GM12878 (cell line): ENCODE measurements around the gene CAPZB. TPM values are rescaled to one million over a fixed set of nuclear protein-coding genes. Genes with fewer than 3 reads are reported as not detected.

ENCODE experiments used
- ATAC-seq: fragments of 200-7000 bp; cut with Tn5 transposase; 3 replicates; pipeline ENCODE4 v1.9.1; 2020; ENCODE audit warnings: mild to moderate bottlenecking, moderate library complexity
- BruUV-seq: library from RNA; stranded (reverse); fragments of 400-500 nt; replicated peaks from 2 replicates; lab custom pipeline; 2021; lab: Mats Ljungman, UMichigan
- CTCF ChIA-PET: fragments of 300-600 bp; sonication (Branson Sonifier 250); formaldehyde crosslinking; extraction: SDS; loops from one replicate; lab custom pipeline; 2021; ENCODE audit warnings: inconsistent platforms; lab: Yijun Ruan, JAX
- POLR2A ChIA-PET: fragments of 350-600 bp; formaldehyde crosslinking; extraction: SDS; loops from one replicate; lab custom pipeline; 2021; ENCODE audit warnings: inconsistent platforms; lab: Charles Lee
- RAD21 ChIA-PET: fragments of 300-600 bp; sonication (Branson Sonifier 250); formaldehyde crosslinking; loops from one replicate; lab custom pipeline; 2023; ENCODE audit warnings: antibody characterized with exemption; ENCODE audit not compliant: unreplicated experiment; lab: Charles Lee
- SMC1A ChIA-PET: fragments of 300-600 bp; sonication (Branson Sonifier 250); formaldehyde crosslinking; loops from one replicate; lab custom pipeline; 2023; ENCODE audit not compliant: unreplicated experiment, uncharacterized antibody; lab: Charles Lee
- DNase-seq: peaks from one replicate; pipeline ENCODE4 v3.0.0-alpha.2; 2011; ENCODE audit warnings: low read depth, low spot score
- FAIRE-seq: peaks from 3 replicates; lab custom pipeline; 2011; peaks lifted over from hg19 to GRCh38; lab: Jason Lieb, UNC
- H2AFZ ChIP-seq: 2 replicates; pipeline ENCODE4 v1.6.0; 2011; ENCODE audit warnings: low read depth, low read length, control low read depth; ENCODE audit not compliant: control insufficient read depth
- H3K27ac ChIP-seq: 2 replicates; pipeline ENCODE4 v1.5.1; 2011; ENCODE audit warnings: control low read depth; ENCODE audit not compliant: control insufficient read depth, insufficient read depth
- H3K27me3 ChIP-seq, 2 experiments: replicated peaks in 1 of 2; 2 replicates each; pipeline versions ENCODE4 v1.6.0 to v1.6.1; 2011; ENCODE audit warnings: low read length in 1 of 2; ENCODE audit not compliant: control insufficient read depth in 2 of 2, insufficient read depth in 2 of 2
- H3K36me3 ChIP-seq, 2 experiments: 2 replicates each; pipeline ENCODE4 v1.5.1; 2011; ENCODE audit warnings: low read length in 1 of 2; ENCODE audit not compliant: control insufficient read depth in 2 of 2, insufficient read depth in 2 of 2
- H3K4me1 ChIP-seq: 2 replicates; pipeline ENCODE4 v1.6.1; 2011; ENCODE audit warnings: mild to moderate bottlenecking, low read length, moderate library complexity, mixed read lengths; ENCODE audit not compliant: control insufficient read depth, insufficient read depth
- H3K4me2 ChIP-seq: 2 replicates; pipeline ENCODE4 v1.6.0; 2011; ENCODE audit warnings: control low read depth; ENCODE audit not compliant: control insufficient read depth, insufficient read depth
- H3K4me3 ChIP-seq: fragments of 200-600 bp; sonication (generic); 2 replicates; pipeline ENCODE4 v1.5.1; 2016
- H3K79me2 ChIP-seq: 2 replicates; pipeline ENCODE4 v1.6.0; 2011; ENCODE audit warnings: low read length; ENCODE audit not compliant: control insufficient read depth, insufficient read depth
- H3K9ac ChIP-seq: 2 replicates; pipeline ENCODE4 v1.8.0; 2011; ENCODE audit warnings: low read length, control low read depth, mixed read lengths; ENCODE audit not compliant: control insufficient read depth, insufficient read depth
- H3K9me3 ChIP-seq: replicated peaks from 3 replicates; pipeline ENCODE4 v1.5.1; 2011; ENCODE audit warnings: mild to moderate bottlenecking, low read length; ENCODE audit not compliant: control insufficient read depth, insufficient read depth
- H4K20me1 ChIP-seq: 2 replicates; pipeline ENCODE4 v1.6.0; 2011; ENCODE audit not compliant: control insufficient read depth, insufficient read depth
- BCLAF1 ChIP-seq: fragments of 450-650 bp; IDR thresholded peaks from 2 replicates; pipeline ENCODE4 v1.6.1; 2017; ENCODE audit warnings: antibody characterized with exemption, mild to moderate bottlenecking, moderate library complexity
- FOXK2 ChIP-seq: fragments of 450-650 bp; IDR thresholded peaks from 2 replicates; pipeline ENCODE4 v1.6.1; 2017; ENCODE audit warnings: mild to moderate bottlenecking, moderate library complexity
- HSF1 ChIP-seq: fragments of 150-350 bp; IDR thresholded peaks from 2 replicates; pipeline ENCODE4 v1.6.1; 2014; ENCODE audit warnings: mild to moderate bottlenecking, low read depth, low read length
- MAX ChIP-seq: IDR thresholded peaks from 2 replicates; pipeline ENCODE4 v1.6.1; 2012; ENCODE audit warnings: low read depth, low read length, improper control_type of control experiment
- NR2F1 ChIP-seq: fragments of 450-650 bp; conservative IDR thresholded peaks from 2 replicates; pipeline ENCODE4 v1.6.1; 2017; ENCODE audit warnings: mild to moderate bottlenecking
- SIN3A ChIP-seq: IDR thresholded peaks from 2 replicates; pipeline ENCODE4 v1.6.1; 2012; ENCODE audit warnings: low read depth, low read length, improper control_type of control experiment
- SUZ12 ChIP-seq: fragments of 200-600 bp; sonication (generic); IDR thresholded peaks from one replicate; pipeline ENCODE4 v1.6.1; 2018; ENCODE audit warnings: antibody characterized with exemption, mild to moderate bottlenecking; ENCODE audit not compliant: unreplicated experiment
- ZNF207 ChIP-seq: fragments of 450-650 bp; IDR thresholded peaks from 2 replicates; pipeline ENCODE4 v1.6.1; 2014; ENCODE audit warnings: antibody characterized with exemption, mild to moderate bottlenecking, borderline replicate concordance
- ZNF274 ChIP-seq: IDR thresholded peaks from one replicate; pipeline ENCODE4 v1.8.0; 2011; ENCODE audit not compliant: insufficient read length, insufficient read depth
- WGBS: methylation state at CpG from one replicate; pipeline ENCODE4 v1.1.6; 2016; ENCODE audit warnings: low lambda C conversion rate; ENCODE audit not compliant: insufficient replicate concordance, insufficient coverage; ENCODE audit errors: missing lambda C conversion rate; 5-methylcytosine and 5-hydroxymethylcytosine counted together
- in situ Hi-C: fragments of 300-500 bp; cut with MboI; formaldehyde crosslinking; loops from 9 replicates; pipeline ENCODE4 v1.14.3; 2018; ENCODE audit warnings: mixed read lengths
- intact Hi-C: fragments of 100-400 bp; cut with micrococcal nuclease; formaldehyde crosslinking; loops from one replicate; pipeline ENCODE4 v1.14.2; 2022; ENCODE audit not compliant: unreplicated experiment
- polyA plus RNA-seq, 11 experiments: library from polyadenylated mRNA; depleted of rRNA in 4 of 11; unstranded in 6 of 11; stranded (reverse) in 5 of 11; fragments of >200 nt; fragmentation: Nextera tagmentation in 4 of 11; fragmentation: Illumina TruSeq in 1 of 11; extraction: Ambion mirVana in 4 of 11; extraction: Trizol in 1 of 11; gene quantifications; 1 replicate in 1 of 11; 2 replicates in 10 of 11; pipeline versions ENCODE4 v1.2.1 to v1.2.3, GENCODE V29; 2011 to 2016; ENCODE audit warnings: inconsistent platforms in 2 of 11, missing spikeins in 2 of 11, low read depth in 1 of 11
- total RNA-seq, 4 experiments: library from RNA; depleted of rRNA in 3 of 4; stranded (reverse); fragments of >200 nt in 3 of 4; fragmentation: Illumina TruSeq in 1 of 4; extraction: Trizol in 1 of 4; gene quantifications; 2 replicates each; pipeline versions ENCODE4 v1.2.1 to v1.2.3, GENCODE V29; 2013 to 2021
- TF ChIP-seq, protein P1 (sequence below): fragments of 450-650 bp; IDR thresholded peaks from 2 replicates; pipeline ENCODE4 v1.6.1; 2014; ENCODE audit warnings: mild to moderate bottlenecking

The CAPZB gene
- total and polyA plus RNA-seq, 10 of the 15 experiments (the other 5 are each of a cell fraction or from before 2014, with no cell fraction given): 104 to 454 (median 213) TPM

GRCh38 chr1:19521411-19521810 is 36.1 kb upstream of the CAPZB start:
- Histone ChIP-seq H3K27me3 (no peaks in the 10 kb centered on the region), H2AFZ (no peak overlapping the region), H3K4me3 (no peak overlapping the region), H3K4me2 (no peak overlapping the region), H3K9ac (no peak overlapping the region), H3K27ac (no peak overlapping the region), H3K4me1 (no peaks in the 10 kb centered on the region), H3K36me3 (no peaks in the 10 kb centered on the region), H4K20me1 (no peaks in the 10 kb centered on the region), H3K9me3 (peaks cover 3% of the 10 kb centered on the region; the same call in 2 of the 3 replicates), H3K79me2 (no peaks in the 10 kb centered on the region)
- ATAC-seq (no peak), DNase-seq (no peak), FAIRE-seq (no peak)
- ChIA-PET CTCF (no interaction called here), RAD21 (no interaction called here), POLR2A (no interaction called here), SMC1A (interaction anchor here (0.7 kb wide), 1 partner anchor 14 kb away, joined by 3 read pairs; no protein-coding TSS in a partner anchor)
- BruUV-seq: no TSS peak
- intact Hi-C loops (no loop called here), in situ Hi-C loops (no loop called here)
- TF ChIP-seq ZNF274 (no peak), ZNF207 (no peak), NR2F1 (no peak), BCLAF1 (no peak), MAX (no peak), HSF1 (no peak), SIN3A (no peak), FOXK2 (no peak), SUZ12 (no peak)
- TF ChIP-seq, protein P1, sequence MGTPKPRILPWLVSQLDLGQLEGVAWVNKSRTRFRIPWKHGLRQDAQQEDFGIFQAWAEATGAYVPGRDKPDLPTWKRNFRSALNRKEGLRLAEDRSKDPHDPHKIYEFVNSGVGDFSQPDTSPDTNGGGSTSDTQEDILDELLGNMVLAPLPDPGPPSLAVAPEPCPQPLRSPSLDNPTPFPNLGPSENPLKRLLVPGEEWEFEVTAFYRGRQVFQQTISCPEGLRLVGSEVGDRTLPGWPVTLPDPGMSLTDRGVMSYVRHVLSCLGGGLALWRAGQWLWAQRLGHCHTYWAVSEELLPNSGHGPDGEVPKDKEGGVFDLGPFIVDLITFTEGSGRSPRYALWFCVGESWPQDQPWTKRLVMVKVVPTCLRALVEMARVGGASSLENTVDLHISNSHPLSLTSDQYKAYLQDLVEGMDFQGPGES: no peak
- WGBS: 64% methylated on average over 2 of the region's 2 CpGs
